ENCODE data around the gene NRXN3. TPM values are rescaled to one million over a fixed set of nuclear protein-coding genes. Genes with fewer than 3 reads are reported as not detected.

Gene NRXN3
- total RNA-seq, 1 experiment from 2014 or later: not detected

- no peak for DNase-seq
- Mint-ChIP-seq H3K4me3 (ENCODE audit: low read depth, unreplicated experiment) (no peak overlapping the region), H3K4me1 (ENCODE audit: low read depth, unreplicated experiment) (no peaks in the 10 kb centered on the region), H3K27me3 (ENCODE audit: unreplicated experiment) (peaks cover 57% of the 10 kb centered on the region), H3K36me3 (ENCODE audit: insufficient read depth, unreplicated experiment) (no peaks in the 10 kb centered on the region), H3K27ac (ENCODE audit: unreplicated experiment) (no peak overlapping the region), H3K9me3 (ENCODE audit: low read depth, unreplicated experiment) (no peaks in the 10 kb centered on the region)
- intact Hi-C loops (cut with micrococcal nuclease; ENCODE audit: unreplicated experiment): no loop called here
- BruUV-seq (replicated peaks): no TSS peak
- CTCF ChIA-PET: no interaction called here
- TF ChIP-seq CTCF (IDR thresholded peaks at IDR 0.05; ENCODE audit: unreplicated experiment): no peak
Measured at GRCh38 chr14:78207414-78207813, 37.2 kb downstream of the NRXN3 start.

DNA sequence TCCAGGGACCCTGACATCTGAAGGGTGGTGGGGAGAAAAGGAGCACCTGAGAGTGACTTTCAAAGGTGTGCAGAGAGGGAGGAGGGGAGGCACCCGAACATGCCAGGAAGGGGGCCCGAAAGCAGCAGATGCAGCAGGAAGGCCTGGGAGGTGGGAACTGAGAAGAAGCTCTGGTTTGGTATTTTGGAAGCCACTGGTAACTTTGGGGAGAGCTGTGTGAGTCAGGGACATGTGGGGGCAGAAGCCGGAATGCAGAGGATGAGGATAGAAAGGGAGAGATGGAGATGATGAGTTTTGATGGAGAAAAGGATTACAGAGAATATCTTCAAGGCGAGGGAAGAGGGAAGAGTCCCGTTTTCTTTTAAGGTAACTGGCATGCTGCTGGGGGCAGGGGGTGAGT, 50.1 kb downstream of the NRXN3 start:
- Mint-ChIP-seq H3K9me3 (ENCODE audit: low read depth, unreplicated experiment) (no peaks in the 10 kb centered on the region), H3K4me1 (ENCODE audit: low read depth, unreplicated experiment) (no peaks in the 10 kb centered on the region), H3K36me3 (ENCODE audit: insufficient read depth, unreplicated experiment) (no peaks in the 10 kb centered on the region), H3K27ac (ENCODE audit: unreplicated experiment) (no peak overlapping the region), H3K27me3 (ENCODE audit: unreplicated experiment) (peaks cover 3% of the 10 kb centered on the region), H3K4me3 (ENCODE audit: low read depth, unreplicated experiment) (no peak overlapping the region)
- no peak for TF ChIP-seq CTCF (IDR thresholded peaks at IDR 0.05; ENCODE audit: unreplicated experiment)
- DNase-seq: no peak
- BruUV-seq (replicated peaks): no TSS peak
- intact Hi-C loops (cut with micrococcal nuclease; ENCODE audit: unreplicated experiment): no loop called here
- CTCF ChIA-PET: interaction anchor here (0.6 kb wide), 1 partner anchor 221 kb away, joined by 4 read pairs; no protein-coding TSS in a partner anchor

GRCh38 chr14:78222746-78223145, 52.6 kb downstream of the NRXN3 start:
- intact Hi-C loops (cut with micrococcal nuclease; ENCODE audit: unreplicated experiment): no loop called here
- no peaks in the 10 kb centered on the region for H3K9me3 Mint-ChIP-seq (ENCODE audit: low read depth, unreplicated experiment)
- no peaks in the 10 kb centered on the region for H3K36me3 Mint-ChIP-seq (ENCODE audit: insufficient read depth, unreplicated experiment)
- H3K27ac Mint-ChIP-seq (ENCODE audit: unreplicated experiment): no peak overlapping the region
- CTCF ChIA-PET: no interaction called here
- H3K27me3 Mint-ChIP-seq (ENCODE audit: unreplicated experiment): peaks cover 12% of the 10 kb centered on the region
- no TSS peak for BruUV-seq (replicated peaks)
- H3K4me1 Mint-ChIP-seq (ENCODE audit: low read depth, unreplicated experiment): no peaks in the 10 kb centered on the region
- no peak overlapping the region for H3K4me3 Mint-ChIP-seq (ENCODE audit: low read depth, unreplicated experiment)
- DNase-seq: no peak
- TF ChIP-seq CTCF (IDR thresholded peaks at IDR 0.05; ENCODE audit: unreplicated experiment): no peak

DNA sequence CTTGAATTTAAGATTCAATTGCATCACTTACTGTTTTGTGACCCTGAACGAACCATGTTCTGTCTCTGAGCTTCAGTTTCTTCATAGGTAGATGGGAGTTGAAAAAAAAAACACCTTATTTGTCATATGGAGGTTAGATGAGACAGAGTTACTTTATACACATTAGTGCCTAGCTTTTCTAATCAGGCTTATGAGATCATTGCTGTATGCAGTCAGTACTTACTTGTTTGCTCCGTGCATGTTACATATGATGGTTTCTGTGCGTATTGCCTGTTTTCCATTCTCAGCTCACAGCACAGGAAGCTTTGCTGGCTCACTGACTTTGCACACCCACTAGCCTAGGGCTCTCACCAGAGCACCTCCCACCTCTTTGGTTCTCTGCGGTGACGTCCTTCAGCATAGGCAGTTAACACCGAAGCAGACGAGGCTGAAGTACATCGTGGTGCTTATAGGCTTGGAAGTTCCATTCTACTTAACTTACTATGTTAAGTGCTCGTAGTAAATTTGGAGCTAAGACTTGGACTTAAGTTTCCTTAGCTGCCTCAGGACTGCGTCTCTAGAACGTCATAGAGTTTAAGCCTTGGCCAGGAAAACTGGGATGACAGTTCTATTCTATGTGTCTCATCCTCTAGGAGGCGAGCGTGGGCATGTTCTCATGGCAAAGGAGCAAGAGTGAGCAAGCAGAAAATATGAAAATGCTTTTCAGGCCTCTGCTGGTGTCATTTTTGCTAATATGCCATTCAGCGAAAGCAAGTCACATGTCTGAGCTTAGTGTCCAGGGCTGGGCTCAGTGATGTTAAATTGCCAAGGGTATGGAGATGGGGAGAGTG, 57.3 kb downstream of the NRXN3 start:
- Mint-ChIP-seq H3K36me3 (ENCODE audit: insufficient read depth, unreplicated experiment) (no peaks in the 10 kb centered on the region), H3K27me3 (ENCODE audit: unreplicated experiment) (peaks cover 54% of the 10 kb centered on the region), H3K9me3 (ENCODE audit: low read depth, unreplicated experiment) (no peaks in the 10 kb centered on the region), H3K27ac (ENCODE audit: unreplicated experiment) (no peak overlapping the region), H3K4me3 (ENCODE audit: low read depth, unreplicated experiment) (no peak overlapping the region), H3K4me1 (ENCODE audit: low read depth, unreplicated experiment) (no peaks in the 10 kb centered on the region)
- no peak for TF ChIP-seq CTCF (IDR thresholded peaks at IDR 0.05; ENCODE audit: unreplicated experiment)
- no TSS peak for BruUV-seq (replicated peaks)
- no peak for DNase-seq
- CTCF ChIA-PET: no interaction called here
- intact Hi-C loops (cut with micrococcal nuclease; ENCODE audit: unreplicated experiment): no loop called here
